Effector memory CD4-positive, alpha-beta T cell (primary cell): ENCODE measurements around the gene DBR1.

Experiments
- DNase-seq, 3 donors: peaks; one replicate each; pipeline ENCODE4 v3.0.0-alpha.2; 2020
- H3K27ac ChIP-seq: 2 replicates; pipeline ENCODE4 v1.7.0; 2013; ENCODE audit warnings: mild to moderate bottlenecking, low read length, moderate library complexity; ENCODE audit not compliant: insufficient read depth, poor library complexity, severe bottlenecking
- H3K27me3 ChIP-seq: replicated peaks from 2 replicates; pipeline ENCODE4 v1.7.0; 2013; ENCODE audit warnings: mild to moderate bottlenecking, low read length; ENCODE audit not compliant: insufficient read depth, control insufficient read depth, poor library complexity, severe bottlenecking
- H3K36me3 ChIP-seq: 2 replicates; pipeline ENCODE4 v1.7.0; 2013; ENCODE audit warnings: mild to moderate bottlenecking, low read length, moderate library complexity; ENCODE audit not compliant: control insufficient read depth, insufficient read depth
- H3K4me1 ChIP-seq: 2 replicates; pipeline ENCODE4 v1.7.0; 2013; ENCODE audit warnings: low read length, mild to moderate bottlenecking; ENCODE audit not compliant: control insufficient read depth, insufficient read depth, poor library complexity, severe bottlenecking
- H3K4me3 ChIP-seq: 2 replicates; pipeline ENCODE4 v1.7.0; 2013; ENCODE audit warnings: low read length, low read depth, mild to moderate bottlenecking; ENCODE audit not compliant: insufficient read depth, poor library complexity, severe bottlenecking
- H3K9me3 ChIP-seq: 2 replicates; pipeline ENCODE4 v1.7.0; 2013; ENCODE audit warnings: mild to moderate bottlenecking, low read length, moderate library complexity; ENCODE audit not compliant: control insufficient read depth
- total RNA-seq, 3 donors: gene quantifications; one replicate each; lab custom pipeline; 2026; lab: John Stamatoyannopoulos, UW

The DBR1 gene, protein sequence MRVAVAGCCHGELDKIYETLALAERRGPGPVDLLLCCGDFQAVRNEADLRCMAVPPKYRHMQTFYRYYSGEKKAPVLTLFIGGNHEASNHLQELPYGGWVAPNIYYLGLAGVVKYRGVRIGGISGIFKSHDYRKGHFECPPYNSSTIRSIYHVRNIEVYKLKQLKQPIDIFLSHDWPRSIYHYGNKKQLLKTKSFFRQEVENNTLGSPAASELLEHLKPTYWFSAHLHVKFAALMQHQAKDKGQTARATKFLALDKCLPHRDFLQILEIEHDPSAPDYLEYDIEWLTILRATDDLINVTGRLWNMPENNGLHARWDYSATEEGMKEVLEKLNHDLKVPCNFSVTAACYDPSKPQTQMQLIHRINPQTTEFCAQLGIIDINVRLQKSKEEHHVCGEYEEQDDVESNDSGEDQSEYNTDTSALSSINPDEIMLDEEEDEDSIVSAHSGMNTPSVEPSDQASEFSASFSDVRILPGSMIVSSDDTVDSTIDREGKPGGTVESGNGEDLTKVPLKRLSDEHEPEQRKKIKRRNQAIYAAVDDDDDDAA
- total RNA-seq: 36.4 to 47.6 (median 39.8) reads per million in 3 donors

DNA sequence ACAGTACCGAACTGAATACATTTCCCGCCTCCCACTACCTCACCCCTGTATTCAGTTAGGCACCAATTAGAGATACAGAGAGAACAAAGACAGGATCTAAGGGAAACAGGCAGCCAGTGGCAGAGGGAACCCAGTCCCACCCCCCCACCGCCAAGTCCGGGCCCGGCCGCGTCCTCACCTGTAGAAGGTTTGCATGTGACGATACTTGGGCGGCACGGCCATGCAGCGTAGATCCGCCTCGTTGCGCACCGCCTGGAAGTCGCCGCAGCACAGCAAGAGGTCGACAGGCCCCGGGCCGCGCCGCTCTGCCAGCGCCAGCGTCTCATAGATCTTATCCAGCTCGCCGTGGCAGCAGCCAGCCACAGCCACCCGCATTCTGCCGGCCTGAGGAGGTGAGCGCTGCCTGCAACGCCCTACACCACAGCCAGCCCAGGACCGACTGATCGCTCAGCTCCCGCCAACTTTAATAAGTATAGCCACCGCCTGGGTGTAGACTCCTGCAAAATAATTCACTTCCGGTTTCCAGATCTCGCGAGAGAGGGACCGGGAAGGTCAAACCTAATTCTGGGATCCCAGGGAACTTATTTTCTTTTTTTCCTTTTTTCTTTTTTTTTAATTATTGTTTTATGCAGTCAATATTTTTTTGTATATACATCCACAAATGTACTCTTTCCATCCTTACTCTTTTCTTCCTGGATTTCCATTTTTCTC lies at the start of gene DBR1:
DBR1 (minus strand) TSS at position 501 of the 711 bp plus-strand sequence; CDS start at position 375, 126 bp downstream.
- peak; percentile 59 to 78 (median 61) for DNase-seq
- Histone ChIP-seq H3K4me3 (peak within 1 kb of the TSS; percentile 72), H3K27ac (peak within 1 kb of the TSS; percentile 65), H3K9me3 (no peaks in the 10 kb centered on the region), H3K36me3 (peaks cover 16% of the 10 kb centered on the region), H3K4me1 (peaks cover 17% of the 10 kb centered on the region), H3K27me3 (no peaks in the 10 kb centered on the region)

GRCh38 chr3:138222942-138223287 lies 48.2 kb upstream of the DBR1 start:
- peaks cover 31% of the 10 kb centered on the region for H3K36me3 ChIP-seq
- H3K27ac ChIP-seq: no peak overlapping the region
- no peak for DNase-seq

GRCh38 chr3:138222131-138222941 lies 47.6 kb upstream of the DBR1 start:
- no peak overlapping the region for H3K4me3 ChIP-seq
- DNase-seq: no peak
- H3K36me3 ChIP-seq: peaks cover 31% of the 10 kb centered on the region
- H3K9me3 ChIP-seq: no peaks in the 10 kb centered on the region
- no peaks in the 10 kb centered on the region for H3K27me3 ChIP-seq
- H3K27ac ChIP-seq: no peak overlapping the region
- H3K4me1 ChIP-seq: peaks cover 3% of the 10 kb centered on the region

More at GRCh38 chr3:138222942-138223287, 48.2 kb upstream of the DBR1 start:
- no peak overlapping the region for H3K4me3 ChIP-seq
- no peaks in the 10 kb centered on the region for H3K27me3 ChIP-seq
- H3K9me3 ChIP-seq: no peaks in the 10 kb centered on the region
- H3K4me1 ChIP-seq: peaks cover 3% of the 10 kb centered on the region

- Histone ChIP-seq H3K36me3 (peaks cover 25% of the 10 kb centered on the region), H3K27ac (no peak overlapping the region), H3K4me3 (no peak overlapping the region), H3K27me3 (no peaks in the 10 kb centered on the region), H3K9me3 (no peaks in the 10 kb centered on the region), H3K4me1 (peaks cover 3% of the 10 kb centered on the region)
- no peak for DNase-seq
Measured at GRCh38 chr3:138220788-138221187, 46.1 kb upstream of the DBR1 start.

- no peaks in the 10 kb centered on the region for H3K27me3 ChIP-seq
- peaks cover 3% of the 10 kb centered on the region for H3K4me1 ChIP-seq
- H3K27ac ChIP-seq: no peak overlapping the region
- peaks cover 20% of the 10 kb centered on the region for H3K36me3 ChIP-seq
- no peaks in the 10 kb centered on the region for H3K9me3 ChIP-seq
- H3K4me3 ChIP-seq: no peak overlapping the region
- no peak for DNase-seq
Measured at GRCh38 chr3:138220242-138220641, 45.5 kb upstream of the DBR1 start.

DNA sequence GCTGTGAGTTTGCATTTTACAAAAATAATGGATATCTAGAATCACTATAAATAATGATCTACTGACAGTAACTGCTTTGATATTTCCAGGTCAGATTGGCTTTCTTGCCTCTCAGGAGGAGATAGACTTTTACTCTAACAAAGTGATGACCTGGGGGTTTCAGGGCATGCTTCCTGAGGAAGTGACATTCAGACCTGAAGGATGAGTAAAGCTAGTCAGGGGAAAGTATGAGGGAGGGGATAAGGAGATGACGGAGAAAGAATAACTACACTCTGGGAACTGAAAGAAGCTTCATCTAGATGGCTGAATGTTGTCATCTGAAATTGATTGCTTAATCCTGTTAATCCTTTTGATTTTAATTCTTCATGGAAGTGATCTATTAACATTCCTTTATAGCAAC lies 44.5 kb upstream of the DBR1 start:
- Histone ChIP-seq H3K27ac (no peak overlapping the region), H3K4me1 (peaks cover 3% of the 10 kb centered on the region), H3K4me3 (no peak overlapping the region), H3K27me3 (no peaks in the 10 kb centered on the region), H3K36me3 (peaks cover 11% of the 10 kb centered on the region), H3K9me3 (no peaks in the 10 kb centered on the region)
- DNase-seq: no peak

- no peak overlapping the region for H3K4me3 ChIP-seq
- no peaks in the 10 kb centered on the region for H3K27me3 ChIP-seq
- no peaks in the 10 kb centered on the region for H3K9me3 ChIP-seq
- no peak for DNase-seq
- H3K4me1 ChIP-seq: no peaks in the 10 kb centered on the region
- H3K27ac ChIP-seq: no peak overlapping the region
- H3K36me3 ChIP-seq: no peaks in the 10 kb centered on the region
Measured at GRCh38 chr3:138213398-138214085, 38.8 kb upstream of the DBR1 start.

GRCh38 chr3:138210528-138210927 lies 35.8 kb upstream of the DBR1 start:
- no peak for DNase-seq
- H3K27me3 ChIP-seq: no peaks in the 10 kb centered on the region
- H3K4me3 ChIP-seq: no peak overlapping the region
- no peaks in the 10 kb centered on the region for H3K36me3 ChIP-seq
- H3K27ac ChIP-seq: no peak overlapping the region
- no peaks in the 10 kb centered on the region for H3K9me3 ChIP-seq
- no peaks in the 10 kb centered on the region for H3K4me1 ChIP-seq

- H3K4me1 ChIP-seq: no peaks in the 10 kb centered on the region
- H3K36me3 ChIP-seq: no peaks in the 10 kb centered on the region
- H3K4me3 ChIP-seq: no peak overlapping the region
- no peaks in the 10 kb centered on the region for H3K9me3 ChIP-seq
- H3K27ac ChIP-seq: no peak overlapping the region
- no peak for DNase-seq
- no peaks in the 10 kb centered on the region for H3K27me3 ChIP-seq
Measured at GRCh38 chr3:138206196-138206595, 31.5 kb upstream of the DBR1 start.
